Vagina (tissue), 2 donors: ENCODE results near the gene TECPR1.

Experiments
- CTCF ChIP-seq, 3 experiments: fragments of 450-650 bp in 2 of 3; fragments of 200-600 bp in 1 of 3; sonication (generic) in 1 of 3; IDR thresholded peaks; one replicate each; pipeline ENCODE4 v1.5.1; 2017 to 2019; ENCODE audit warnings: antibody characterized with exemption in 3 of 3, mild to moderate bottlenecking in 2 of 3, moderate library complexity in 2 of 3
- POLR2AphosphoS5 ChIP-seq, 2 donors: sonication (generic); formaldehyde crosslinking; IDR thresholded peaks; one replicate each; pipeline ENCODE4 v1.9.0; 2017; ENCODE audit warnings: antibody characterized with exemption in 2 of 2, mild to moderate bottlenecking in 2 of 2, low read depth in 1 of 2; ENCODE audit not compliant: insufficient read depth in 1 of 2

- TF ChIP-seq POLR2AphosphoS5 (IDR thresholded peaks at IDR 0.05; ENCODE audit: insufficient read depth in 1 of 2, low read depth in 1 of 2) (no peak), CTCF (IDR thresholded peaks at IDR 0.05) (no peak)
Observed at GRCh38 chr7:98203261-98203963, 48.6 kb downstream of the TECPR1 start.
